HG02642 (cell line): Measurements from ENCODE around the gene SRPK3.

ENCODE experiments used
- ATAC-seq: cut with Tn5 transposase; IDR thresholded peaks from one replicate; pipeline ENCODE4 v1.9.1; 2021; ENCODE audit warnings: mild to moderate bottlenecking; ENCODE audit not compliant: unreplicated experiment, poor library complexity

The SRPK3 gene

GRCh38 chrX:153828308-153828707 is 47.5 kb downstream of the SRPK3 start:
- no peak for ATAC-seq

GRCh38 chrX:153828723-153829548 is 48.1 kb downstream of the SRPK3 start:
- no peak for ATAC-seq

- ATAC-seq = no peak
Observed at GRCh38 chrX:153829549-153829798, 48.6 kb downstream of the SRPK3 start.

GRCh38 chrX:153829799-153830639 is 49.2 kb downstream of the SRPK3 start, which contains the start of gene PDZD4:
PDZD4 (minus strand) TSS chrX:153830544; CDS start chrX:153830298, 246 bp downstream.
- no peak for ATAC-seq

GRCh38 chrX:153830640-153831428 is 50.0 kb downstream of the SRPK3 start:
- no peak for ATAC-seq

GRCh38 chrX:153831429-153832150 is 50.7 kb downstream of the SRPK3 start:
- no peak for ATAC-seq

- no peak for ATAC-seq
Observed at GRCh38 chrX:153832728-153833127, 51.9 kb downstream of the SRPK3 start.
